ENCODE data around the gene PALM3.

PALM3 gene

DNA sequence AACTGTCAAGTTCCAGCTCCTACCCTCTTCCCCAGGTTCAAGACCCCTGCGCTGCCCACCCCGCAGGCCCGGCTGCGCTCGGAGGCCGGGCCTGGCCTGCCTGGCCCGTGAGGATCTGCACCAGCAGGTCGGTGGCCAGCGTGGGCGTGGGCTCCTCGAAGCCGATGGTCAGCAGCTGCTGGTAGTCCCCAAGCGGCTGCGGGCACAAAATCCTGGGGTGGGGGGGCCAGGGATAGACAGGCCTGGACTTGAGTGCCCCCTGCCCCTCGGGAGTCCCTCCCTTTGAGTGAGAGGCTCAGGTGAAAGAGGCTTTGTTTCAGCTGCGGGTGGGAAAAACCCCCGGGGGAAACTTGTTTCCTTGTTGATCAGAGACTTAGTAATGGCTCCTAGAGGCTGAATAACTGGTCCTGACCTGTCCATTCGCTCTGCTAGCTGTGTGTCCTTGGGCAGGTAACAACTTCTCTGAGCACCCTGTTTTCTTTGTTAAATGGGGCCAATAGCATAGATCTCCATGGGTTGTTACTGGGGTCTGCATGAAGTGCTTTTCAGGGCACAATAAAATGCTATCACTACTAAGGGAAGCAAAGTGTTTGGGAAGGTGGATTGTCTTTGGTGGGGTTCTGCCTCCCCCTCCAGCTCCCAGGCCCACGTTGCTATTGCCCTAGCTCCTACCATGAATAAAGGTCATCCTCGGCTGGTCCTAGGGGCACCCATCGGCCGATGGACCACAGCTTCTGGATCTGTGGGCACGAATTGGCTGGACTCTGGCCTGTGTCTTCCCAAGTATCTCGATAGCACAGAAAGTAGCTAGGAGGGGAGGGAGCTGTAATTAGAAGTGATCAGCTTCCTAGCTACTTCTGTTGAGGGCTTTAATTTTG lies 20.2 kb upstream of the PALM3 start:
- peak overlapping the region; percentile 63 for H3K4me3 ChIP-seq (ENCODE audit: control insufficient read depth, low read depth, low read length)
- TF ChIP-seq, protein P1, sequence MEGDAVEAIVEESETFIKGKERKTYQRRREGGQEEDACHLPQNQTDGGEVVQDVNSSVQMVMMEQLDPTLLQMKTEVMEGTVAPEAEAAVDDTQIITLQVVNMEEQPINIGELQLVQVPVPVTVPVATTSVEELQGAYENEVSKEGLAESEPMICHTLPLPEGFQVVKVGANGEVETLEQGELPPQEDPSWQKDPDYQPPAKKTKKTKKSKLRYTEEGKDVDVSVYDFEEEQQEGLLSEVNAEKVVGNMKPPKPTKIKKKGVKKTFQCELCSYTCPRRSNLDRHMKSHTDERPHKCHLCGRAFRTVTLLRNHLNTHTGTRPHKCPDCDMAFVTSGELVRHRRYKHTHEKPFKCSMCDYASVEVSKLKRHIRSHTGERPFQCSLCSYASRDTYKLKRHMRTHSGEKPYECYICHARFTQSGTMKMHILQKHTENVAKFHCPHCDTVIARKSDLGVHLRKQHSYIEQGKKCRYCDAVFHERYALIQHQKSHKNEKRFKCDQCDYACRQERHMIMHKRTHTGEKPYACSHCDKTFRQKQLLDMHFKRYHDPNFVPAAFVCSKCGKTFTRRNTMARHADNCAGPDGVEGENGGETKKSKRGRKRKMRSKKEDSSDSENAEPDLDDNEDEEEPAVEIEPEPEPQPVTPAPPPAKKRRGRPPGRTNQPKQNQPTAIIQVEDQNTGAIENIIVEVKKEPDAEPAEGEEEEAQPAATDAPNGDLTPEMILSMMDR (conservative IDR thresholded peaks at IDR 0.05; ENCODE audit: control insufficient read depth, insufficient read depth, low read depth, low read length) = no peak
- DNase-seq (ENCODE audit: low read depth) = peak; percentile 30

DNA sequence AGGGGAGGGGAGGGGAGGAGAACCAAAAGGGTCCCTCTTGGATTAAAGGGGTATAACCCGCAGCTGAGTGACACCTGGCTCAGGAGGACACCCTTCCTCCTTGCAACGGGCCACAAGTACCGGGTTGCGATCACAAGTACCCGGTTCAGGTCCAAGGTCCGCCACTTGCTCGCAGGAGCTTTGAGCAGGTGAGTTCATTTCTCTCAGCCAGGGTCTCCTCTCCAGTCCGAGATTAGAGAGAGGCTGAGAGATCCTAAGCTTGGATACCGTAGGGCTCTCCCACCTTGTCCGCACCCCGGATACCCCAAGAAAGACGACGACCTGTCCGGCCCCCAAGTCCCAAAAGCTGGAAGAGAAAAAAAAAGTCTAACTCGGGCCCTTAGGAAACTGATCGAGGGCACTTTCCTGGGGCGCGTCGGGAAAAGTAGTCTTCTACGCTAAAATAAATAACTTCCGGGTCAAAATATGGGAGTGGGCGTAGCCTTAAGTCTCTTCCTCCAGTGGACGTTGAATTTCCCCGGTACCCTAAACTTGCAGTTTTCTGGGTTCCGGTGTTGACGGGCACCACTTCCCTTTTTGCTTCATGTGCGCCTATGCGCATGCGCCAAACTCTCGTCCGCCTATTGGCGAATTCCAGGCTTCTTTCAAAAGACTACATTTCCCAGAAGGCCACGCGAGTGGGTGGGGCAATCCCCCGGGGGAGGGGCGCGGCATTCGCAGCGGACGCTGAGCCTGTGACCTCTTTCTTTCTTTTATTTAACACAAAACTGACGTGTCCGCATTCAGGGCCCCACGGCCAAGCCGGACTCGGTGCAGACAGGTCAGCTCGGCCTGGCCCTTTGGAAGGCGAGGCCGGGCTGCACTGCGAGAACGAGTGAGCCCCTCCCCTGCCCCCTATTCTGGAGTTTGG lies 19.3 kb upstream of the PALM3 start:
- H3K4me3 ChIP-seq (ENCODE audit: control insufficient read depth, low read depth, low read length) = peak overlapping the region; percentile 86
- TF ChIP-seq, protein P1 (conservative IDR thresholded peaks at IDR 0.05; ENCODE audit: control insufficient read depth, insufficient read depth, low read depth, low read length) = no peak
- peak; percentile 100 for DNase-seq (ENCODE audit: low read depth)

DNA sequence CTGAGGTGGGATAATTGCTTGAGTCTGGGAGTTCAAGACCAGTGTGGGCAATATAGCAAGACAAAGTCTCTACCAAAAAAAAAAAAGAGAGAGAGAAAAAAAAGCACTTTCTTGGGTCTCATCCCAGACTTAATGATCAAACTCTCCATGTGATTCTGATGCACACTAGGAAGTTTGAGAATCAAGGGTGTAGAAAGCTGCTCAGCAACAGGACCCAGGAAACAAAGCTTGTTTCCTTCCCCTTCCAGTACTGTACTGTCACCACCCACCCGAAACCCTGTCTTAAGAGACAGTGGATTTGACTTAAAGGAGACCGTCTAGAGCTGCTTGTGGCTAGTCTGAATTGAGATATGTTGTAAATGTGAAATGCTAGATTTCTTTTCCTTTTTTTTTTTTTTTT lies 16.5 kb upstream of the PALM3 start:
- no peak overlapping the region for H3K4me3 ChIP-seq (ENCODE audit: control insufficient read depth, low read depth, low read length)
- TF ChIP-seq, protein P1 (conservative IDR thresholded peaks at IDR 0.05; ENCODE audit: control insufficient read depth, insufficient read depth, low read depth, low read length) = no peak
- DNase-seq (ENCODE audit: low read depth) = peak; percentile 56

DNA sequence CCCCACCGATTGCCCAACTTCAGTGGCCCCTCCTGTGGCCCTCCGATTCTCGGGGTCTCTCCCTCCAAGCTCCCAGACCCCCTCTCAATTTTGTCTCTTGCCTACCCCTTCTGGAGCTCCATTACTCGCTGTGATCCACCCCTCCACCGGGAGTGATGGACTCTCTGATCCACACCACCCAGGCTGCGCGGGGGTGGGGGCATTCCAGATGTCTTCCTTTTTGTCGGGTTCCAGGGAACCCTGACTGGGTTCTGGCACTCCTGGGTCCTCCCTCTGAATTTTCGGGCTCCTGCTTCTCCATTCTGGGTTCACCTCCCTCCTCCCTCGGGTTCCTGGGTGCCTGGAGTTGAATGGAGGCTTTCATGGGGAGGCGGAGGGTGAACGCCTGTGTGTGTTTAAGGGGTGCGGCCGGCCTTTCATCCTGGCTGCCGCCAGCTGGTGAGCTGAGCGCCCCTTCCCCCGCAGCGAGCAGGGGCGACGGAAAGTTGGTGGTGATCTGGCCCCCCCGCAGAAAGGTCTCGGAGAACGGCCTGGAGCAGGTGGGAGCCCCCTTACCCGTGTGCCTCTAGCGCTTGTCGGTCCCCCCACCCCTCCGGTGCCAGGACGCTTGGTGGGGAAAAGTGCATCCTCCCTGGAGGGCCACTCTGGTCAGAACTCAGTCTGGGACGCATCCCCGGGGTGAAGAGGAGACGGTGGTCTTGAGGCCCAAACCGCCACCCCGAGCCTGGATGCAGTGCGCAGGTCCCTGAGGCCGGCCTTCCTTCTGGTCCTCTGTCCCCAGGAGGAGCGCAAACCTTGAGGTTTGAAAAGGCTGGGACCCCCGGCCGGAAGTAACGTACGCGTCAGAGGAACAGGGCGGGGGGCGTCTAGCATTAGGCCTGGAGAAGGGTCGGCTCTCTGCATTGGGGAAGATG lies 12.3 kb upstream of the PALM3 start:
- no peak for DNase-seq (ENCODE audit: low read depth)
- TF ChIP-seq, protein P1 (conservative IDR thresholded peaks at IDR 0.05; ENCODE audit: control insufficient read depth, insufficient read depth, low read depth, low read length) = no peak
- peak overlapping the region; percentile 58 for H3K4me3 ChIP-seq (ENCODE audit: control insufficient read depth, low read depth, low read length)

DNA sequence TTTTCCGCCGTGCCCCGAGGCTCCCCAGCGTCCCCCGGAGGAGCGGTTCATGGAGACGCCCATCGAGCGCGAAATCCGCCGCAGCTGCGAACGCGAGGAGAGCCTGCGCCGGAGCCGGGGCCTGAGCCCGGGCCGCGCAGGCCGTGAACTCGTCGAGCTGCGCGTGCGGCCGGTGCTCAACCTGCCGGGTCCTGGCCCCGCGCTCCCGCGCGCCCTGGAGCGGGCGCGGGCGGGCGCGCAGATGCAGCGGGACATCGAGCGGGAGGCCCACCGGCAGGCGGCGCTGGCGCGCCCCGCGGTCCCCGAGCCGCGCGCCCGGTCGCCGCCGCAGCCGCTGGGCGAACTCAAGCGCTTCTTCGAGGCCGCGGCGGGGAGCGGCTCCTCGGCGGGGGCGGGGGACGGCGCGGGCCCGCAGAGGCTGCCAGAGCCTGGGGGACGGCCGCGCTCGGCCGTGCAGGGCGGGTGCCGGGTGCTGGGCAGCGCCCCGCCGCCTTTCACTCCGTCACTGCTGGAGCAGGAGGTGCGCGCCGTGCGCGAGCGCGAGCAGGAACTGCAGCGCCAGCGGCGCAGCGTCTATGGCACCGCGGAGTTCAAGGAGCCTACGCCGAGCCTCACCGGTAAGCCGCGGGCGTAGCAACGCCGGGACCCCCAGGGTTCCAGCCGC lies 11.5 kb upstream of the PALM3 start:
- DNase-seq (ENCODE audit: low read depth) = peak; percentile 76
- TF ChIP-seq, protein P1 (conservative IDR thresholded peaks at IDR 0.05; ENCODE audit: control insufficient read depth, insufficient read depth, low read depth, low read length) = no peak
- H3K4me3 ChIP-seq (ENCODE audit: control insufficient read depth, low read depth, low read length) = peak overlapping the region; percentile 58
